GM19240 (cell line): ENCODE data around the gene KCP.

Experiments used
- DNase-seq: peaks from one replicate; pipeline ENCODE4 v3.0.0; 2011; ENCODE audit warnings: low spot score; ENCODE audit not compliant: insufficient read length

Gene KCP

GRCh38 chr7:128858380-128859231 lies 51.9 kb downstream of the KCP start:
- no peak for DNase-seq

- no peak for DNase-seq
Measured at GRCh38 chr7:128856001-128856718, 54.3 kb downstream of the KCP start.

DNA sequence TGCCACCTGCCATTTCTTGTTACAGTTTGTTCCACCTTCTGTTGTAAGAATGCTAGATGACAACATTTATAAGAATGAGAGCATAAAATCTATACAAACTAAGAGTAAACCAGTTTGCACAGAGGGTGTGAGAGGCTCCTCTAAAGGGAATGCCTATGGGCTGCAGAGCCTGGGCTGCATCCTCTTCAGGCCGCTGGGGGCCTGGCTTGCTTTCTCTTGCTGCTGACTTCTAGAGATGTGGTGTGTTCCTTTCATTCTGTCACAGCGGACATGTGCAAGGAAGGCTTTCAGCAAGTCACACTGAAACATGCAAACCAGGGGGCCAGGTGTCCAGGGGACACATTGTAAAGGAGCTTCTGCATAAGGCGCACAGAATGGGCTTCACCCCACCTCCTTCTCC lies 55.0 kb downstream of the KCP start:
- DNase-seq: no peak

DNA sequence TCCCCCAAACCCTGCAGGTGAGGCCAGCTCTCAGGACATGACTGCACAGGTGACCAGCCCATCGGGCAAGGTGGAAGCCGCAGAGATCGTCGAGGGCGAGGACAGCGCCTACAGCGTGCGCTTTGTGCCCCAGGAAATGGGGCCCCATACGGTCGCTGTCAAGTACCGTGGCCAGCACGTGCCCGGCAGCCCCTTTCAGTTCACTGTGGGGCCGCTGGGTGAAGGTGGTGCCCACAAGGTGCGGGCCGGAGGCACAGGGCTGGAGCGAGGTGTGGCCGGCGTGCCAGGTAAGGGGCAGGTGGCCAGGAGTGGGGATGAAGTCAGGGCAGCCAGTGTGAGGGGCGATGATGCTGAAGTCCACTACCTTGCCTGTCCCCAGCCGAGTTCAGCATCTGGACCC lies 56.1 kb downstream of the KCP start:
- DNase-seq: no peak

- no peak for DNase-seq
Measured at GRCh38 chr7:128853799-128854198, 56.7 kb downstream of the KCP start.

- DNase-seq: no peak
Measured at GRCh38 chr7:128852537-128853254, 57.8 kb downstream of the KCP start.

- no peak for DNase-seq
Measured at GRCh38 chr7:128849804-128850490, 60.6 kb downstream of the KCP start.

GRCh38 chr7:128849156-128849515 lies 61.4 kb downstream of the KCP start:
- no peak for DNase-seq

DNA sequence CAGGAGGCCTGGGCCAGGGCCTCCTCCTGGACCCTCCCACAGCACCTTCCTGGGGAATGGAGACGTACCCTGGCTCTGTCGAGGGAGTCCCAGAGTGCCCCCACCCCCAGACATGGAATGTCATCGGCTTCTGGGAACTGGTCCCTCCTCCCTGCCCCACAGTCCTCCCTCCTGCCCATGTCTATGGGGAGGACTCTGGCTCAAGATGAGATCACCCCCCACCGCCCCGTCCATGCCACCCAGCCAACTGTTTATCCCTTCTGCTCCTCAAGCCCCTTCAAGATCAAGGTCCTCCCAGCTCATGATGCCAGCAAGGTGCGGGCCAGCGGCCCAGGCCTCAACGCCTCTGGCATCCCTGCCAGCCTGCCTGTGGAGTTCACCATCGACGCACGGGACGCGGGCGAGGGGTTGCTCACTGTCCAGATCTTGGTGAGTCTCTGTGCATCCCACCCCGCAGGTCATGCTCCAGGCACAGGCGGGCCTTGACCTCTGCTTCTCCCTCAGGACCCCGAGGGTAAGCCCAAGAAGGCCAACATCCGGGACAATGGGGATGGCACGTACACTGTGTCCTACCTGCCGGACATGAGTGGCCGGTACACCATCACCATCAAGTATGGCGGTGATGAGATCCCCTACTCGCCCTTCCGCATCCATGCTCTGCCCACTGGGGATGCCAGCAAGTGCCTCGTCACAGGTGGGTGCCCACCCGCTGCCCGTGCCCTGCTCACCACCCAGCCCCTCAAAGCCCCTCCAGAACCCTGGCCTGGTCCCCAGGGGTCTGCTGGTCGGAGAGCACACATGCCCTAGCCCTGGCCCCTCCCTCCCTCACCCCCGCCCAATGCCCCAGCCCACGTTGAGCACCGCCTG lies 62.0 kb downstream of the KCP start:
- DNase-seq: no peak

- DNase-seq: no peak
Measured at GRCh38 chr7:128847721-128848211, 62.7 kb downstream of the KCP start.

DNA sequence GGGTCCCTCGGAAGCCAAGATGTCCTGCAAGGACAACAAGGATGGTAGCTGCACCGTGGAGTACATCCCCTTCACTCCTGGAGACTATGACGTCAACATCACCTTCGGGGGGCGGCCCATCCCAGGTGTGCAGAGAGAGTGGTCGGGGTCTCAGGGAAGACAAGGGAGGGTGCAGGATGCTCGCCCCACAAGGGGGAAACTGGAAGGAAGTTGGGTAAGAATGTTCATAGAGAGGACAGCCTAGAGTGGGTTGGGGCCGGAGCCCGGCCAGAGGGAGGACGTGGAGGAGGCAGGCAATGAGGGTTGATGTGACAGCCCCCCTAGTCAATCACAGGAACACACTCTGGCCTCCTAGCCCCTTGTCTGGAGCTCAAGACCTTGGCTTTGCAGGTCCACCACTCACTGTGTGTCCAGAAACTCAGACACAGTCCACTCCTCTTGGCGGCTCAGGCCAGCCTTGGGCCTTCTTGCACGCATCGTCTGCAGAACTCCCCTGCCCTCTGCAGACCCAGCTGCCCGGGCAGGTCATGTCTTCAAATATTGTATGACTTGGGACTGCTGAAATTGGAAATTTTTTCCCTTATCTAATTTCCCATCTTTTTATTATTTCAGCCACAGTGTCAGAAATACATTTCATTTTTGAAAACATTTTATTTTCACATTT lies 63.6 kb downstream of the KCP start:
- no peak for DNase-seq

DNA sequence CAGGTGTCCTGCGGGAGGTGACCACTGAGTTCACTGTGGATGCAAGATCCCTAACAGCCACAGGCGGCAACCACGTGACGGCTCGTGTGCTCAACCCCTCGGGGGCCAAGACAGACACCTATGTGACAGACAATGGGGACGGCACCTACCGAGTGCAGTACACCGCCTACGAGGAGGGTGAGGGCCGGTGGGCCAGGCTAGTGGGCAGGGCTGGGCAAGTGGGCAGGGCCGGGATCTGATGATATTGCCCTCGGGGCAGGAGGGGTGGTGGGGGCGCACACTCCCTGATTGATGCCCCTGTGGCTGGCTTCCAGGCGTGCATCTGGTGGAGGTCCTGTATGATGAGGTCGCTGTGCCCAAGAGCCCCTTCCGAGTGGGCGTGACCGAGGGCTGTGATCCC lies 64.5 kb downstream of the KCP start:
- DNase-seq: no peak

GRCh38 chr7:128845475-128845874 lies 65.0 kb downstream of the KCP start:
- DNase-seq: no peak

DNA sequence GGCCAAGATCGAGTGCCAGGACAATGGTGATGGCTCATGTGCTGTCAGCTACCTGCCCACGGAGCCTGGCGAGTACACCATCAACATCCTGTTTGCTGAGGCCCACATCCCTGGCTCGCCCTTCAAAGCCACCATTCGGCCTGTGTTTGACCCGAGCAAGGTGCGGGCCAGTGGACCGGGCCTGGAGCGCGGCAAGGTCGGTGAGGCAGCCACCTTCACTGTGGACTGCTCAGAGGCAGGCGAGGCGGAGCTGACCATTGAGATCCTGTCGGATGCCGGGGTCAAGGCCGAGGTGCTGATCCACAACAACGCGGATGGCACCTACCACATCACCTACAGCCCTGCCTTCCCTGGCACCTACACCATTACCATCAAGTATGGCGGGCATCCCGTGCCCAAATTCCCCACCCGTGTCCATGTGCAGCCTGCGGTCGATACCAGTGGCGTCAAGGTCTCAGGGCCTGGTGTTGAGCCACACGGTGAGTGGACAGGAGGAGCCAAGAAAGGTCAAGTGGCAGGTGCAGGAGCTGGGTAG lies 65.7 kb downstream of the KCP start:
- no peak for DNase-seq

- no peak for DNase-seq
Measured at GRCh38 chr7:128843938-128844621, 66.4 kb downstream of the KCP start.

GRCh38 chr7:128842674-128843641 lies 67.6 kb downstream of the KCP start:
- DNase-seq: no peak

- peak; percentile 81 for DNase-seq
Measured at GRCh38 chr7:128841921-128842673, 68.4 kb downstream of the KCP start.
